Erythroblast (primary cell): ENCODE measurements around the gene NLGN4X.

Experiments used
- GATA1 ChIP-seq: IDR thresholded peaks from 2 replicates; pipeline ENCODE4 v1.6.1; 2011; ENCODE audit warnings: low read depth, mild to moderate bottlenecking, control low read depth, low read length, moderate library complexity
- POLR2A ChIP-seq: IDR thresholded peaks from 2 replicates; pipeline ENCODE4 v1.6.1; 2011; ENCODE audit warnings: mild to moderate bottlenecking, low read length

DNA sequence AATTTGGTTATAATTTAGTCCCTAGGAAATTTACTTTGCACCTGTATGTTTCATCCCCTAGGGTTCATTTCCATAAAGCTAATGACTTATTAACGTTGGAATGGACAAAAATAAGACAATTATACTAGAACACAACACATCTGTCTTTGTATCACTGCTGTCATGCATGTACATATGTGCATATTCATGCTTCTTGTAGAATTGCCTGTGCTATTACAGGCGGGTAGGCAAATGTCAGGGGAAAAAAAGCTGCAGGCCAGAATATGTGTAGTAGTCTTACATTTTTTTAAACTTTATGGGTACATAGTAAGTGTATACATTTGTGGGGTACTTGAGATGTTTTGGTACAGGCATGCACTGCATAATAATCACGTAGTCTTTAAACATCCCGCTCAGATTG is 209.6 kb downstream of the NLGN4X start:
- TF ChIP-seq POLR2A, result no peak
- TF ChIP-seq GATA1, result no peak
